Measurements from ENCODE around the gene BAMBI.
A peak's percentile ranks its signal among the peaks of the same experiment; 100 is the strongest.

Gene BAMBI

DNA sequence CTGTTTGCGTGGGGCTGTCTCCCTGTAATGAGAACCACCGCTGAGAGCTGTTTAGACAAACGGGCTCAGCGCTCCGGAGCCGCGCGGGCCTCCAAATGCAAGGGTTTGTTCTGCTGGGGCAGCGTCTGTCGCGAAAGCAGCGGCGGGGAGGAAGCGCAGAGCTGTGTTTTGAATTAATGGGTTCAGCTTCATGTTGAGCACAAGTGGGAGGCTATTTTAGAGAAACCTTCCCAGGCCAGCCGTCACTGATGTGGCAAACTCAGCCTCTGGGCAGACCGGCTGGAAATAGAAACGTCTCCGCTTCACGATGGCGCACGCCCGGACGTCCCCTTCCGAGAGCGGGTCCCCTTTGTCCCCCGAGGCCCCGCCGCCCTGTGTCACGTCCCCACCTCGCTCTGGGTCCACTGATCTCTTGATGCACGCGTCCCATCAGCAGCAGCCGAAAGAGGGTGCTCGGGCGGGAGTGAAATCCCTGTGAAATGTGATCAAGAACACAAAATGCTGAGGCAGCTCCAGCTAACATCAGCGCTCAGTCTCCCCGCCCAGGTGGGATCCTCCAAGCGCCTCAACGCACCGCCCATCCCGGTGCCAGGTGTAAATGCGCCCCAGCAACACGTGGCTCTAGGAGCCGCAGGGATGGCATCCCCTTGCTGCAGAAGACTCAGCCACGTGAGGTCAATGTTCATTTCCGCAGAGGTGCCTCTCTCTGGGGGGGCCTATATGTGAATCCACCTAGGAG is 44.9 kb downstream of the BAMBI start:
- no peaks in the 10 kb centered on the region for H3K4me1 ChIP-seq
- DNase-seq = peak; percentile 45

DNA sequence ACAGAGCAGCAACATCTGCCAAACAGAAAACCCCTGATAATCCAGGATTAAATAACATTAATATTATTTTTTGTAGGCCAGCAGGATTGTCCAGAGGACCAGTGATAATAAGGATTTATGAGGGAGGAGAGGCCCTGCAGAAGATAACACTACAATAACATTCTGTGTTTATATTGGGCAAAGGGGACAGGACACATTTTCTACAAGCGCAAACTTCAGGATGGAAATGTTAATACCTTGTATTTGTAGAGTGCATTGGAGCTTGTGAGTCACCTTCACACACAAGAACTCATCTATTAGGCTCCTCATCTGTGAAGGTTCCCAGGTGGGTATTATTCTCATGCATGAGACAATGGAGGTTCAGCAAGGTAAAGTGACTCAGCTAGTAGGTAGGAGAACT is 51.0 kb downstream of the BAMBI start:
- H3K27me3 ChIP-seq = no peaks in the 10 kb centered on the region
- TF ChIP-seq, protein P1, sequence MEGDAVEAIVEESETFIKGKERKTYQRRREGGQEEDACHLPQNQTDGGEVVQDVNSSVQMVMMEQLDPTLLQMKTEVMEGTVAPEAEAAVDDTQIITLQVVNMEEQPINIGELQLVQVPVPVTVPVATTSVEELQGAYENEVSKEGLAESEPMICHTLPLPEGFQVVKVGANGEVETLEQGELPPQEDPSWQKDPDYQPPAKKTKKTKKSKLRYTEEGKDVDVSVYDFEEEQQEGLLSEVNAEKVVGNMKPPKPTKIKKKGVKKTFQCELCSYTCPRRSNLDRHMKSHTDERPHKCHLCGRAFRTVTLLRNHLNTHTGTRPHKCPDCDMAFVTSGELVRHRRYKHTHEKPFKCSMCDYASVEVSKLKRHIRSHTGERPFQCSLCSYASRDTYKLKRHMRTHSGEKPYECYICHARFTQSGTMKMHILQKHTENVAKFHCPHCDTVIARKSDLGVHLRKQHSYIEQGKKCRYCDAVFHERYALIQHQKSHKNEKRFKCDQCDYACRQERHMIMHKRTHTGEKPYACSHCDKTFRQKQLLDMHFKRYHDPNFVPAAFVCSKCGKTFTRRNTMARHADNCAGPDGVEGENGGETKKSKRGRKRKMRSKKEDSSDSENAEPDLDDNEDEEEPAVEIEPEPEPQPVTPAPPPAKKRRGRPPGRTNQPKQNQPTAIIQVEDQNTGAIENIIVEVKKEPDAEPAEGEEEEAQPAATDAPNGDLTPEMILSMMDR (IDR thresholded peaks at IDR 0.05; ENCODE audit: low read depth, low read length) = no peak
- no peak overlapping the region for H3K4me3 ChIP-seq (ENCODE audit: low read depth, low read length)
- no peaks in the 10 kb centered on the region for H3K9me3 ChIP-seq
- no peak for DNase-seq
- no peaks in the 10 kb centered on the region for H3K4me1 ChIP-seq
- H3K36me3 ChIP-seq = no peaks in the 10 kb centered on the region

More for the DNA sequence above, 44.9 kb downstream of the BAMBI start:
- Histone ChIP-seq H3K36me3 (no peaks in the 10 kb centered on the region), H3K4me3 (ENCODE audit: low read depth, low read length) (peak overlapping the region; percentile 70), H3K9me3 (no peaks in the 10 kb centered on the region), H3K27me3 (no peaks in the 10 kb centered on the region)
- TF ChIP-seq, protein P1 (IDR thresholded peaks at IDR 0.05; ENCODE audit: low read depth, low read length) = no peak

DNA sequence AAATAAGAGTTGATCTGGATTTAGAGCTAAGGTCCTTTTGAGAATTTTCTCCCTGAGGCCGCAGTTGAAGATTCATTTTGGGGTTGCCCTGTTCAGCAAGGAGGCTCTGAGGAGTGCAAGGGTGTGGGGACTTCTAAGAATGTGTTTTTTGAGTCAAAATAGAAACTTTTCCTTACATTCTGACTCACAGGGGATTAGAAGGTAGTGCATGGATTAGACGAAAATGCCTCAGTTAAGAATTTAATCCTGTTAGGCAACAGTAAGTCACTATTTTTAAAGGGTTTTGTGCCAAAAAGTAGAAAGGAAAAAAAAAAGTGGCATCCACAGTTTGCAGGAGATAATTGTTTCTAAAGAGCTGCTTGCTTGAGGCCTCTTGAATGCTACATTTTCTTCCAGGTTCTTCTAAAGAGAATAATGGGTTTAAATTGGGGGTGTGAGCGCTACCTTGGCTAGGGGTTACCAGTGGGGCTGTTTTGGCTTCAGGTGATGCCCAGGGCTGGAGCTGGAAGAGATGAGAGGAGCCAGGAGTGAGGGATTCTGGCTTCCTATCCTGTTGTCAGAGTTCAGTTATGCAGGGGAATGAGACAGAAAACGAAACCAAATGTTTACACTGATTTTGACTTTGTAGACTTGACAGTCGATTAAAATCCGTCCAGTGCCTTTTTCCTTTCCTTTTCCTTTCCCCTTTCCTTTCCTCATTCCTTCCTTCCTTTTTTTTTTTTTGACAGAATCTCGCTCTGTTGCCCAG is 52.9 kb downstream of the BAMBI start:
- no peak for DNase-seq
- H3K4me3 ChIP-seq (ENCODE audit: low read depth, low read length) = no peak overlapping the region
- TF ChIP-seq, protein P1 (IDR thresholded peaks at IDR 0.05; ENCODE audit: low read depth, low read length) = no peak

DNA sequence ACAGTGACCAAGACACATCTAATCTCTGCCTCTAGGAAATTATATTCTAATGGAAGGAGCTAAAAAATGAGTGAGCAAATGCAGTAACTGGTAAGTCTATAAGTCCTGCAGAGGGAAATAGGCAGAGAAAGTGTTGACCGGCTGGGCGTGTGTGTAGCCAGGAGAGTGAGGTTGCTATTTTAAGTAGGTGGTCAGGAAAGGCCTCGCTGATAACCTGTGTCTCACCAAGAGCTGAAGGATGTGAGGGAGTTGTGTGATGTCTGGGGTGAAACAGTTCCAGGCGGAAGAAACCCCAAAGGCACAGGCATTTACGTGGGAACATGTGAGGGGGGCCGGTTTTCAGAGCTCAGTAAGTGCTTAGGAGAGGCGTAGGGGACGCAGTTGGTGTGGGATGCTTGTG is 54.8 kb downstream of the BAMBI start:
- no peak for DNase-seq
- TF ChIP-seq, protein P1 (IDR thresholded peaks at IDR 0.05; ENCODE audit: low read depth, low read length) = no peak
- no peaks in the 10 kb centered on the region for H3K4me1 ChIP-seq
- H3K9me3 ChIP-seq = no peaks in the 10 kb centered on the region
- no peaks in the 10 kb centered on the region for H3K36me3 ChIP-seq
- no peak overlapping the region for H3K4me3 ChIP-seq (ENCODE audit: low read depth, low read length)
- H3K27me3 ChIP-seq = no peaks in the 10 kb centered on the region

More for the DNA sequence above, 52.9 kb downstream of the BAMBI start:
- H3K27me3 ChIP-seq = no peaks in the 10 kb centered on the region
- H3K36me3 ChIP-seq = no peaks in the 10 kb centered on the region
- H3K9me3 ChIP-seq = no peaks in the 10 kb centered on the region
- H3K4me1 ChIP-seq = no peaks in the 10 kb centered on the region

All from BE2C (cell line).